GM10266 (cell line): ENCODE measurements around the gene DLL3.
"Not testable (repeated sequence)": the region's sequence is repeated elsewhere in the genome, so short reads cannot be mapped to it uniquely, and the experiment has no call there.

ENCODE experiments used
- DNase-seq: peaks from one replicate; pipeline ENCODE4 v3.0.0; 2012; ENCODE audit errors: extremely low spot score
- TF ChIP-seq, protein P1 (sequence below): IDR thresholded peaks from 2 replicates; pipeline ENCODE4 v1.5.1; 2012; ENCODE audit warnings: mild to moderate bottlenecking, low read depth; ENCODE audit not compliant: control insufficient read depth, insufficient read depth; ENCODE audit errors: missing control alignments

DLL3 gene, protein sequence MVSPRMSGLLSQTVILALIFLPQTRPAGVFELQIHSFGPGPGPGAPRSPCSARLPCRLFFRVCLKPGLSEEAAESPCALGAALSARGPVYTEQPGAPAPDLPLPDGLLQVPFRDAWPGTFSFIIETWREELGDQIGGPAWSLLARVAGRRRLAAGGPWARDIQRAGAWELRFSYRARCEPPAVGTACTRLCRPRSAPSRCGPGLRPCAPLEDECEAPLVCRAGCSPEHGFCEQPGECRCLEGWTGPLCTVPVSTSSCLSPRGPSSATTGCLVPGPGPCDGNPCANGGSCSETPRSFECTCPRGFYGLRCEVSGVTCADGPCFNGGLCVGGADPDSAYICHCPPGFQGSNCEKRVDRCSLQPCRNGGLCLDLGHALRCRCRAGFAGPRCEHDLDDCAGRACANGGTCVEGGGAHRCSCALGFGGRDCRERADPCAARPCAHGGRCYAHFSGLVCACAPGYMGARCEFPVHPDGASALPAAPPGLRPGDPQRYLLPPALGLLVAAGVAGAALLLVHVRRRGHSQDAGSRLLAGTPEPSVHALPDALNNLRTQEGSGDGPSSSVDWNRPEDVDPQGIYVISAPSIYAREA

DNA sequence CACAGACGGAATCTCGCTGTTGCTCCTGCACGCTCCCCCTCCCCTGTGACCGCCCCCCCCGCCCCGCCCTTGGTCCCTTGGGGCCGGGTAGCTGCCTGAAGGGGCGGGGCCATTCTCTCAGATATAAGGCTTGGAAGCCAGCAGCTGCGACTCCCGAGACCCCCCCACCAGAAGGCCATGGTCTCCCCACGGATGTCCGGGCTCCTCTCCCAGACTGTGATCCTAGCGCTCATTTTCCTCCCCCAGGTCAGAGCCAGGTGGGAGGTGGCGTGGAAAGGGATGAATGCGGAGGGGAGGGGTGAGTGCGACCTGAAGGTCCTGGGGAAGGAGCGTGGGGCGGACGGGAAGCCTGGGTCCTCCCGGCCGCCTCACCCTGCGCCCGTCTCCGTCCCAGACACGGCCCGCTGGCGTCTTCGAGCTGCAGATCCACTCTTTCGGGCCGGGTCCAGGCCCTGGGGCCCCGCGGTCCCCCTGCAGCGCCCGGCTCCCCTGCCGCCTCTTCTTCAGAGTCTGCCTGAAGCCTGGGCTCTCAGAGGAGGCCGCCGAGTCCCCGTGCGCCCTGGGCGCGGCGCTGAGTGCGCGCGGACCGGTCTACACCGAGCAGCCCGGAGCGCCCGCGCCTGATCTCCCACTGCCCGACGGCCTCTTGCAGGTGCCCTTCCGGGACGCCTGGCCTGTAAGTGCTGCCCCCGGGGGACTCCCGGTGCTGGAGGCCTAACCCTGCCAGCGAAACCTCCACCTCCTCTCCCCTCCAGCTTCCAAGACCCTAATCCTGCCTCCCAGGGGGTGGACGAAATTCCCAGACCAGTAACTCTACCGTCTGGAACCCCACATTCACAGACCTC is at the start of gene DLL3:
Gene DLL3, plus strand, starts transcription at position 150 of the 845 bp plus-strand sequence. Its CDS starts 28 bp downstream, at position 178.
- TF ChIP-seq, protein P1, sequence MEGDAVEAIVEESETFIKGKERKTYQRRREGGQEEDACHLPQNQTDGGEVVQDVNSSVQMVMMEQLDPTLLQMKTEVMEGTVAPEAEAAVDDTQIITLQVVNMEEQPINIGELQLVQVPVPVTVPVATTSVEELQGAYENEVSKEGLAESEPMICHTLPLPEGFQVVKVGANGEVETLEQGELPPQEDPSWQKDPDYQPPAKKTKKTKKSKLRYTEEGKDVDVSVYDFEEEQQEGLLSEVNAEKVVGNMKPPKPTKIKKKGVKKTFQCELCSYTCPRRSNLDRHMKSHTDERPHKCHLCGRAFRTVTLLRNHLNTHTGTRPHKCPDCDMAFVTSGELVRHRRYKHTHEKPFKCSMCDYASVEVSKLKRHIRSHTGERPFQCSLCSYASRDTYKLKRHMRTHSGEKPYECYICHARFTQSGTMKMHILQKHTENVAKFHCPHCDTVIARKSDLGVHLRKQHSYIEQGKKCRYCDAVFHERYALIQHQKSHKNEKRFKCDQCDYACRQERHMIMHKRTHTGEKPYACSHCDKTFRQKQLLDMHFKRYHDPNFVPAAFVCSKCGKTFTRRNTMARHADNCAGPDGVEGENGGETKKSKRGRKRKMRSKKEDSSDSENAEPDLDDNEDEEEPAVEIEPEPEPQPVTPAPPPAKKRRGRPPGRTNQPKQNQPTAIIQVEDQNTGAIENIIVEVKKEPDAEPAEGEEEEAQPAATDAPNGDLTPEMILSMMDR = no peak
- peak; percentile 38 for DNase-seq

DNA sequence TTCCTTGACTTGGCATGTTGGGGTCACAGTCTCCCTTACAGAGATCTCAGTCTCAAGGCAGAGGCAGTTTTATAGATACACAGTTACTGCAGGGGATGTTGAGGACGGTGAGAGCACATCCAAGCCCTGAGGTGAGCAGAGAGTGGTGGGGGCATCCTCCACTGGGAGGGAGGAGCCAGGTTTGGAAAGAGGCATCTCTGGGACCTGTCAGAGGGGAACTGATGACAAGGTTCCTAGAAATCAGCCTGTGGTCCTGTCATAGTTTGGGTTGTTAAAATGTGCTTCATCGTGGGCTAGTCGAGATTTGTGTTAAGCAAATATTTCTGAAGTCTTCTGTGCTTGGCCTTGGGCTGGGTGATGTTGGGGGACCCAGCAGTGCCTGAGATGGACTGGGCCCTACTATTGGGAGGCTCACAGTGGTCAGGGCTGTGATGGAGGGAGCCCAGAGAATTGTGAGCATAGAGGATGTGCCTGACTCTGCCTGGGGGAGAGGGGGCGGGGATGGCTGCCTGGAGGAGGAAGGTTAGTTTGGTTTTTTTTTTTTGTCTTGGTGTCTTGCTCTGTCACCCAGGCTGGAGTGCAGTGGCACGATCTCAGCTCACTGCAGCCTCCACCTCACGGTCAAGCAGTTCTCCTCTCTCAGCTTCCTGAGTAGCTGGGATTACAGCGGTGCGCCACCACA is 49.5 kb upstream of the DLL3 start:
- TF ChIP-seq, protein P1 = no peak
- DNase-seq = no peak

DNA sequence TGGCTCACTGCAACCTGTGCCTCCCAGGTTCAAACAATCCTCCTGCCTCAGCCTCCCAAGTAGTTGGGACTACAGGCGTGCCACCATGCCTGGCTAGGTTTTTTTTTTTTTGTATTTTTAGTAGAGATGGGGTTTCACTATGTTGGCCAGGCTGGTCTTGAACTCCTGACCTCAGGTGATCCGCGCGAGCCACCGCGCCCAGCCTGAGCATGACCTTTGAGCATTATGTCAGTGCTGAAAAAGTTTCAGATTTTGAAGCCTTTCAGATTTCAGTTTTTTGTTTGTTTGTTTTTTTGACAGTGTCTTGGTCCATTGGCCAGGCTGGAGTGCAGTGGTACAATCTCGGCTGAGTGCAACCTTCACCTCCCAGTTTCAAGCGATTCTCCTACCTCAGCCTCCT is 47.5 kb upstream of the DLL3 start:
- DNase-seq = not testable (repeated sequence)

DNA sequence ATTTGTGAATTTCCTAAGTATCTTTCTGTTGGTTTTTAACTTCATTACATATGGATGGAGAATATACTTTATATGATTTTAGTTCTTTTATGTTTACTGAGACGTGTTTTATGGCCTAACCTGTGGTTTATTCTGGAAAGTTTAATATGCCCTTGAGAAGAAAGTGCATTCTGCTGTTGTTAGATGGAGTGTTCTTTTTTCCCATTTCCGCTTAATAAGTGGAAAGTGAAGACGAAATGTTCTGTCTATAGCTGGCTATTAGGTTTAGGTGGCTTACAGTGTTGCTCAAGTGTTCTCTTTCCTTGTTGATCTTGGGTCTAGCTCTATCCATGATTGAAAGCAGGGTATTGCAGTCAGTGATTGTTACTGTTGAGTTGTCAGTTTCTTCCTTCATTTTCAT is 35.3 kb upstream of the DLL3 start:
- DNase-seq = no peak
- TF ChIP-seq, protein P1 = no peak

DNA sequence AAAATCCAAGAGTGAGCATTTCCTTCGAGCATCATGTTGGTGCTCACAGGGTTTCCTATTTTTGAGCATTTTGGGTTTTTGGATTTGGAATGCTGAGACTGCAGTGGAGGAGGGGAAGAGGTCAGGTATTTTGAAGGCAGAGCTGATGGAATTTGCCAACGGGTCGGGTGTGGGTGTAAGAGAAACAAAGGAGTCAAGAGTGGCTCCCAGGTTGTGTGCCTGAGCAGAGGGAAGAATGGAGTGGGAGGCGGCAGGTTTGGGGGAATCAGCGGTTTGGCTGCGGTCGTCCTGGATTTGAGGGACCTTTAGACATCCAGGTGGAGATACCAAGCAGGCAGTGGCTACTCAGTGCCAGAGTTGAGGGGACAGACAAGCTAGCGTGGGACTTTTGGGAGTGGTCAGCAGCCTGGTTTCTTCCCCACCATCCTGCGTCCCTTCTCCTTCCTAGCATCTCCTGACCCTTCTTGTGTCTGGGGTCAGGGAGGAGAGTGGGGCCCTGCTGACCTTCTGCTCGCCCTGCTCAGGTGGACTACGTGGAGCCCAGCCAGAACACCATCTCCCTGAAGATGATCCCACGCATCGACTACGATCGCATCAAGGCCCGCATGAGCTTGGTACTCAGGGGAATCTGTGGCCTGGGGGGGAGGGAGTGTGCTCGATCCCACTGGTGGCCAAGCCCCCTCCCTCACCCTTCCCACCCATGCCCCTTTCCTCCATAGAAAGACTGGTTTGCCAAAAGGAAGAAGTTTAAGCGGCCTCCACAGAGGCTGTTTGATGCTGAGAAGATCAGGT is 32.6 kb upstream of the DLL3 start:
- no peak for DNase-seq
- TF ChIP-seq, protein P1 = no peak

DNA sequence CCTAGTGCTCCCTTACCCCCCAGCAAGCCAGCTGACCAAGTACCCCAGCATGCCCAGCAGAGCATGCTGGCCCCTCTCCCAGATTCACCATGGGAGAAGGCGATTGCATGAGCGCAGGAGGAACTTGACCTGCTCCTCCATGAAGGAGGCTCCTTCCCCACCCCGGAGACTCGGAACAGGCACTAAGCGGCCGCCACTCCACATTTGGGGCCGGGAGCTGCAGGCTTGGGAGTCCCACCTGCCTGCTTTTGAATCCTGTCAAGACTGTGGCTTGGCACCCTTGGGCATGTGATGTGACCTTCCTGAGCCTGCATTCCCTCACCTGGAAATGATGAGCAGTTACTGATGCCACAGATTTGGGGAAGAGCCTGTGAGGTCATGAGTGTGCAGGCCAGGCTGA is 30.8 kb upstream of the DLL3 start:
- no peak for DNase-seq
- TF ChIP-seq, protein P1 = no peak
